ENCODE results near the gene PPP3CA.

DNA sequence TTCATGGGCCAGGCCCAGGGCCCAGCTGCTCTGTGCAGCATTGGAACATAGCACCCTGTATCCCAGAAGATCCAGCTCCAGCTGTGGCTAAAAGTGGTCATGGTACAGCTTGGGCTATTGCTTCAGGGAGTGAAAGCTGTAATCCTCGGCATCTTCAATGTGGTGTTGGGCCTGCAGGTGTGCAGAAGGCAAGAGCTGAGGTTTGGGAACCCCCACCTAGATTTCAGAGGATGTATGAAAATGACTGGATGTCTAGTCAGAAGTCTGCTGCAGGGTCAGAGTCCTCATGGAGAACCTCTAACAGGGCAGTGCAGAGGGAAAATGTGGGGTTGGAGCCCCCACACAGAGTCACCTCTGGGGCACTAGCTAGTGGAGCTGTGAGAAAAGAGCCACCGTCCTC is 341.7 kb downstream of the PPP3CA start:
- TF ChIP-seq, protein P1, sequence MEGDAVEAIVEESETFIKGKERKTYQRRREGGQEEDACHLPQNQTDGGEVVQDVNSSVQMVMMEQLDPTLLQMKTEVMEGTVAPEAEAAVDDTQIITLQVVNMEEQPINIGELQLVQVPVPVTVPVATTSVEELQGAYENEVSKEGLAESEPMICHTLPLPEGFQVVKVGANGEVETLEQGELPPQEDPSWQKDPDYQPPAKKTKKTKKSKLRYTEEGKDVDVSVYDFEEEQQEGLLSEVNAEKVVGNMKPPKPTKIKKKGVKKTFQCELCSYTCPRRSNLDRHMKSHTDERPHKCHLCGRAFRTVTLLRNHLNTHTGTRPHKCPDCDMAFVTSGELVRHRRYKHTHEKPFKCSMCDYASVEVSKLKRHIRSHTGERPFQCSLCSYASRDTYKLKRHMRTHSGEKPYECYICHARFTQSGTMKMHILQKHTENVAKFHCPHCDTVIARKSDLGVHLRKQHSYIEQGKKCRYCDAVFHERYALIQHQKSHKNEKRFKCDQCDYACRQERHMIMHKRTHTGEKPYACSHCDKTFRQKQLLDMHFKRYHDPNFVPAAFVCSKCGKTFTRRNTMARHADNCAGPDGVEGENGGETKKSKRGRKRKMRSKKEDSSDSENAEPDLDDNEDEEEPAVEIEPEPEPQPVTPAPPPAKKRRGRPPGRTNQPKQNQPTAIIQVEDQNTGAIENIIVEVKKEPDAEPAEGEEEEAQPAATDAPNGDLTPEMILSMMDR (IDR thresholded peaks at IDR 0.05): no peak
- no peak for TF ChIP-seq EP300 (IDR thresholded peaks at IDR 0.05)
